ENCODE data around the gene XRCC1. TPM values are rescaled to one million over a fixed set of nuclear protein-coding genes. Genes with fewer than 3 reads are reported as not detected.

XRCC1 gene
- total and polyA plus RNA-seq, 2 of the 8 experiments (the other 6 are each of a cell fraction or from before 2014, with no cell fraction given) = 42.5 to 44.4 TPM

- TF ChIP-seq CHD7 (IDR thresholded peaks at IDR 0.05; ENCODE audit: insufficient replicate concordance, low read length) (no peak), POLR2AphosphoS5 (IDR thresholded peaks at IDR 0.05; ENCODE audit: low read depth, low read length) (no peak), JUND (IDR thresholded peaks at IDR 0.05; ENCODE audit: low read length) (no peak), CHD1 (IDR thresholded peaks at IDR 0.05; ENCODE audit: low read depth, low read length) (no peak), SP1 (IDR thresholded peaks at IDR 0.05; ENCODE audit: low read depth, low read length) (no peak), CBX5 (IDR thresholded peaks at IDR 0.05; ENCODE audit: low read depth, low read length) (no peak), CTCF (IDR thresholded peaks at IDR 0.05; ENCODE audit: control extremely low read depth in 1 of 3, insufficient read depth in 1 of 3, low read depth in 1 of 3, low read length in 3 of 3) (no peak), TBP (IDR thresholded peaks at IDR 0.05; ENCODE audit: low read depth, low read length) (no peak), RNF2 (IDR thresholded peaks at IDR 0.05; ENCODE audit: borderline replicate concordance, low read depth, low read length, missing control alignments, poor library complexity, severe bottlenecking) (no peak), CEBPB (IDR thresholded peaks at IDR 0.05; ENCODE audit: low read depth, low read length) (no peak)
Measured at GRCh38 chr19:43564800-43565199, 10.5 kb downstream of the XRCC1 start (continued).
